HG03457 (cell line): ENCODE results near the gene ODF2L.

Experiments used
- ATAC-seq: cut with Tn5 transposase; IDR thresholded peaks from one replicate; pipeline ENCODE4 v1.9.1; 2021; ENCODE audit warnings: moderate number of reproducible peaks; ENCODE audit not compliant: unreplicated experiment

The ODF2L gene

DNA sequence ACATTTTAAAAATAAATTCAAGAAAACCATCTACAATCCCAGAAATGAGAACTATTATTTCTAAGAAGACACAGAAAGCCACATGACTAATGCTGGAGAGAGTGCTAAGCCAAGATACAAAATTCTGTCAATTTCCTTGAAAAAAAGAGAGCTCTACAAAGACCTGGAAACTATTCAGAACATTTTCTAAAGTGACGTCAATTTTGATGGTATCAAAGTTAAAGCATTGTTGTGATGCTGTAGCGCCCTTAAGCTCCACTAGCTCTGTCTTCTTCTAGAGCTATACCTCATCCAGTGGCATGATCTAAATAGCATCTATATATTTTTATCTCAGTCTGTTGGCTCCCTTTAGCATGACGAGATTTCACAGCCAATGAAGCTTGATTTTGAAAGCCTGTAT lies 73.9 kb downstream of the ODF2L start:
- no peak for ATAC-seq

DNA sequence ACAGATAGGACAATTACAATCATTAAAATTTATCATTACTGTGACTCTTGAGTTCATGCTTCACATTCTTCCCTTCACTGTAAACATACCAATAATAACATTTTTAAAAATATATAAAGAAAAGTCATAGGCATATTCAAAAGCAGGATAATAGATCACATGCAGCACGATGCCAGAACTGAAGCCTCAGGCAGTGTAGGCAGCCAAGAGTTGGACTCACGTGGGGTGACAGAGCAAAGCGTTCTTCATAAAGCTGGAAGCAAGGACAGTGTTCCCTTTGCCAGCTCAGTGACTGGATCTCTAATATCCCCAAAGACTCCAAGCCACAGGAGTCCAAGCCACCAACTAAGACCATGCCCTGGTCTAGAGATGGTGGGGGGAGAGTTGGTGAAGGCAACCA lies 77.7 kb downstream of the ODF2L start:
- ATAC-seq = no peak

- no peak for ATAC-seq
These were observed 78.2 kb downstream of the ODF2L start for GRCh38 chr1:86317926-86318325.

DNA sequence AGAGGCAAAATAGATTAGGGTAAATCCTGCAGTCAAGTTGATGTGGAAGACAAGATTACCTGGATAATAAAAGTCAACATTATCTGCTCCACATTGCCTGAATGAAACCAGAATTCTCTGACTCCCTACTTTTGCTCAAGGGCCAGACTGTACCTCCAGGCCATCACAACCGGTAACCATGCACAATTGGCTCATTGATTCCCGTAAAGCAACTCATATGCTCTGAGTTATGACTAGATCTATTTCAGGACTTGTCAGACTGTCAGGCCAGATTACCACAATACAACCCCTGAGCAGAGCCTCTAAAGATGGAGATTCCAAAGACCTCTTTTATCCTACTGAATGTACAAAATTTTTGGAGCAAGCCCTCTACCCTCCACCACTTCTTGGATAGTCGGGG lies 90.4 kb downstream of the ODF2L start:
- no peak for ATAC-seq

GRCh38 chr1:86303041-86303690 lies 93.0 kb downstream of the ODF2L start:
- no peak for ATAC-seq
